ENCODE measurements around the gene CCDC149. TPM values are rescaled to one million over a fixed set of nuclear protein-coding genes. Genes with fewer than 3 reads are reported as not detected.

CCDC149 gene
- polyA plus RNA-seq, 1 experiment, result 10.2 TPM

- DNase-seq (ENCODE audit: low read depth), result no peak
- no peaks in the 10 kb centered on the region for H3K36me3 ChIP-seq (ENCODE audit: control insufficient read depth, insufficient read depth, low read length)
- H3K27me3 ChIP-seq (ENCODE audit: control insufficient read depth, insufficient read depth, low read length), result no peaks in the 10 kb centered on the region
- TF ChIP-seq, protein P1, sequence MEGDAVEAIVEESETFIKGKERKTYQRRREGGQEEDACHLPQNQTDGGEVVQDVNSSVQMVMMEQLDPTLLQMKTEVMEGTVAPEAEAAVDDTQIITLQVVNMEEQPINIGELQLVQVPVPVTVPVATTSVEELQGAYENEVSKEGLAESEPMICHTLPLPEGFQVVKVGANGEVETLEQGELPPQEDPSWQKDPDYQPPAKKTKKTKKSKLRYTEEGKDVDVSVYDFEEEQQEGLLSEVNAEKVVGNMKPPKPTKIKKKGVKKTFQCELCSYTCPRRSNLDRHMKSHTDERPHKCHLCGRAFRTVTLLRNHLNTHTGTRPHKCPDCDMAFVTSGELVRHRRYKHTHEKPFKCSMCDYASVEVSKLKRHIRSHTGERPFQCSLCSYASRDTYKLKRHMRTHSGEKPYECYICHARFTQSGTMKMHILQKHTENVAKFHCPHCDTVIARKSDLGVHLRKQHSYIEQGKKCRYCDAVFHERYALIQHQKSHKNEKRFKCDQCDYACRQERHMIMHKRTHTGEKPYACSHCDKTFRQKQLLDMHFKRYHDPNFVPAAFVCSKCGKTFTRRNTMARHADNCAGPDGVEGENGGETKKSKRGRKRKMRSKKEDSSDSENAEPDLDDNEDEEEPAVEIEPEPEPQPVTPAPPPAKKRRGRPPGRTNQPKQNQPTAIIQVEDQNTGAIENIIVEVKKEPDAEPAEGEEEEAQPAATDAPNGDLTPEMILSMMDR (IDR thresholded peaks at IDR 0.05; ENCODE audit: insufficient read depth, low read depth, low read length), result no peak
- CTCF ChIA-PET, result no interaction called here
- H3K4me3 ChIP-seq (ENCODE audit: low read depth, low read length), result no peak overlapping the region
- POLR2A ChIA-PET, result no interaction called here
These were observed 139.9 kb downstream of the CCDC149 start for GRCh38 chr4:24772952-24773351.

- DNase-seq (ENCODE audit: low read depth), result no peak
- TF ChIP-seq, protein P1 (IDR thresholded peaks at IDR 0.05; ENCODE audit: insufficient read depth, low read depth, low read length), result no peak
- ChIA-PET CTCF (no interaction called here), POLR2A (no interaction called here)
- Histone ChIP-seq H3K27me3 (ENCODE audit: control insufficient read depth, insufficient read depth, low read length) (no peaks in the 10 kb centered on the region), H3K36me3 (ENCODE audit: control insufficient read depth, insufficient read depth, low read length) (no peaks in the 10 kb centered on the region), H3K4me3 (ENCODE audit: low read depth, low read length) (no peak overlapping the region)
These were observed 140.7 kb downstream of the CCDC149 start for GRCh38 chr4:24772061-24772705.

DNA sequence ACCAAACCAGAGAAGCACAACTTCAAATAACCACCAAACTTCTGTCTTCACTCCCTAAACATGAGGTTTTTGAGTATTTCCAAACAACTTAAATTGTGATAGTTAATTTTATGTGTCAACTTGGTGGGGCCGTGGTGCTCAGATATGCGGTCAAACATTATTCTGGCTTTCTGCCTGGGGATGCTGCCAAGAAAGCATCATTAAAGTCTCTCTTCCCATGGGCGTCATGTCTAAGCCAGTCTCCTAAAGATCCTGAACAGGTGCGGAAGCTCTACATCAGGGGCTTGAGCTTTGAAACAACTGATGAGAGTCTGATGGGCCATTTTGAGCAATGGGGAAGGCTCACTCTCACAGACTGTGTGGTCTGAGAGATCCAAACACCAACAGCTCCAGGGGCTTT lies 141.6 kb downstream of the CCDC149 start:
- no peak for DNase-seq (ENCODE audit: low read depth)
- Histone ChIP-seq H3K4me3 (ENCODE audit: low read depth, low read length) (no peak overlapping the region), H3K36me3 (ENCODE audit: control insufficient read depth, insufficient read depth, low read length) (no peaks in the 10 kb centered on the region), H3K27me3 (ENCODE audit: control insufficient read depth, insufficient read depth, low read length) (no peaks in the 10 kb centered on the region)
- CTCF ChIA-PET, result no interaction called here
- TF ChIP-seq, protein P1 (IDR thresholded peaks at IDR 0.05; ENCODE audit: insufficient read depth, low read depth, low read length), result no peak
- POLR2A ChIA-PET, result no interaction called here

GRCh38 chr4:24770667-24771066 lies 142.2 kb downstream of the CCDC149 start:
- Histone ChIP-seq H3K36me3 (ENCODE audit: control insufficient read depth, insufficient read depth, low read length) (no peaks in the 10 kb centered on the region), H3K27me3 (ENCODE audit: control insufficient read depth, insufficient read depth, low read length) (no peaks in the 10 kb centered on the region), H3K4me3 (ENCODE audit: low read depth, low read length) (no peak overlapping the region)
- TF ChIP-seq, protein P1 (IDR thresholded peaks at IDR 0.05; ENCODE audit: insufficient read depth, low read depth, low read length), result no peak
- ChIA-PET CTCF (interaction anchor here (1.0 kb wide), 1 partner anchor 23 kb away, joined by 3 read pairs; no protein-coding TSS in a partner anchor), POLR2A (interaction anchor here (0.6 kb wide), 1 partner anchor 248 kb away, joined by 3 read pairs; no protein-coding TSS in a partner anchor)
- no peak for DNase-seq (ENCODE audit: low read depth)

GRCh38 chr4:24770032-24770584 lies 142.7 kb downstream of the CCDC149 start:
- H3K36me3 ChIP-seq (ENCODE audit: control insufficient read depth, insufficient read depth, low read length), result no peaks in the 10 kb centered on the region
- TF ChIP-seq, protein P1 (IDR thresholded peaks at IDR 0.05; ENCODE audit: insufficient read depth, low read depth, low read length), result no peak
- no peaks in the 10 kb centered on the region for H3K27me3 ChIP-seq (ENCODE audit: control insufficient read depth, insufficient read depth, low read length)
- ChIA-PET POLR2A (no interaction called here), CTCF (interaction anchor here (1.0 kb wide), 1 partner anchor 24 kb away, joined by 3 read pairs; no protein-coding TSS in a partner anchor)
- peak; percentile 69 for DNase-seq (ENCODE audit: low read depth)
- no peak overlapping the region for H3K4me3 ChIP-seq (ENCODE audit: low read depth, low read length)
